ENCODE results near the gene OSGEPL1. TPM values are rescaled to one million over a fixed set of nuclear protein-coding genes. Genes with fewer than 3 reads are reported as not detected.
"Not testable (repeated sequence)": the region's sequence is repeated elsewhere in the genome, so short reads cannot be mapped to it uniquely, and the experiment has no call there.

Gene OSGEPL1
- polyA plus RNA-seq, 3 donors, result 2.1 to 2.9 (median 2.6) TPM

DNA sequence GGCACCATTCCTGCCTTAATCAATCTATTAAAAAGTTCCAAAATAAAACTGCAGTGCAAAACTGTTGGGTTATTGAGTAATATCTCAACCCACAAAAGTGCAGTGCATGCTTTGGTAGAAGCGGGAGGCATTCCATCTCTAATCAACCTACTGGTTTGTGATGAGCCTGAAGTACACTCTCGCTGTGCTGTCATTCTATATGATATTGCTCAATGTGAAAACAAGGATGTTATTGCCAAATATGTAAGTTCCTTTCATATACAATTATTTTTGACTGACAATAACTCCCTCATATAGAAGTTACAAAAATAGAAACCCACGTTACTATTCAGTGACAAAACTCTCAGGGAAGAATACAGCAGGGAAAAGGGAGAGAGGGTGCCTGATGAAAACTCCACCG lies 43.0 kb downstream of the OSGEPL1 start:
- H3K27me3 Mint-ChIP-seq (ENCODE audit: low read depth in 3 of 3), result no peaks in the 10 kb centered on the region
- Histone ChIP-seq H4K20me1 (ENCODE audit: insufficient read depth, low read length) (no peaks in the 10 kb centered on the region), H3K4me3 (replicated peaks in 1 of 3; ENCODE audit: low read depth in 2 of 3, low read length in 3 of 3) (no peak overlapping the region), H3K36me3 (replicated peaks in 1 of 2; ENCODE audit: control insufficient read depth in 1 of 2, insufficient read depth in 2 of 2, low read length in 2 of 2) (no peaks in the 10 kb centered on the region), H3K9ac (ENCODE audit: insufficient read depth, low read length, poor library complexity, severe bottlenecking) (peak overlapping the region; percentile 34), H3K4me2 (replicated peaks; ENCODE audit: extremely low read depth, low read length, poor library complexity, severe bottlenecking) (peak overlapping the region; percentile 44), H3K4me1 (ENCODE audit: control insufficient read depth in 1 of 2, insufficient read depth in 2 of 2, low read length in 2 of 2) (peaks cover 9% of the 10 kb centered on the region in 2 donors), H3K27me3 (ENCODE audit: control insufficient read depth in 2 of 2, insufficient read depth in 2 of 2, low read length in 2 of 2) (no peaks in the 10 kb centered on the region), H3K9me3 (replicated peaks in 1 of 2; ENCODE audit: control insufficient read depth in 1 of 2, insufficient read depth in 1 of 2, low read length in 2 of 2) (no peaks in the 10 kb centered on the region), H3K79me2 (ENCODE audit: insufficient read depth, low read length) (no peaks in the 10 kb centered on the region), H2AFZ (ENCODE audit: insufficient read depth, low read depth, low read length, poor library complexity, severe bottlenecking) (peak overlapping the region; percentile 52), H3K27ac (ENCODE audit: low read depth in 1 of 2, low read length in 2 of 2) (peak overlapping the region in 1 of 2 donors; percentile 40)
- H3K4me3 Mint-ChIP-seq, result peak overlapping the region in 1 of 2 donors; percentile 43
- peak overlapping the region; percentile 19 to 79 (median 51) for H3K27ac Mint-ChIP-seq
- WGBS (ENCODE audit: insufficient coverage), result no CpG with 5 or more reads among the region's 4 CpGs
- peaks cover 0 to 3% of the 10 kb centered on the region in 2 donors for H3K36me3 Mint-ChIP-seq
- peak; percentile 3 to 13 (median 9) for DNase-seq
- H3K9me3 Mint-ChIP-seq, result peaks cover 3 to 13% (median 7%) of the 10 kb centered on the region in 7 donors
- H3K4me1 Mint-ChIP-seq, result peaks cover 17% of the 10 kb centered on the region
- TF ChIP-seq, protein P1, sequence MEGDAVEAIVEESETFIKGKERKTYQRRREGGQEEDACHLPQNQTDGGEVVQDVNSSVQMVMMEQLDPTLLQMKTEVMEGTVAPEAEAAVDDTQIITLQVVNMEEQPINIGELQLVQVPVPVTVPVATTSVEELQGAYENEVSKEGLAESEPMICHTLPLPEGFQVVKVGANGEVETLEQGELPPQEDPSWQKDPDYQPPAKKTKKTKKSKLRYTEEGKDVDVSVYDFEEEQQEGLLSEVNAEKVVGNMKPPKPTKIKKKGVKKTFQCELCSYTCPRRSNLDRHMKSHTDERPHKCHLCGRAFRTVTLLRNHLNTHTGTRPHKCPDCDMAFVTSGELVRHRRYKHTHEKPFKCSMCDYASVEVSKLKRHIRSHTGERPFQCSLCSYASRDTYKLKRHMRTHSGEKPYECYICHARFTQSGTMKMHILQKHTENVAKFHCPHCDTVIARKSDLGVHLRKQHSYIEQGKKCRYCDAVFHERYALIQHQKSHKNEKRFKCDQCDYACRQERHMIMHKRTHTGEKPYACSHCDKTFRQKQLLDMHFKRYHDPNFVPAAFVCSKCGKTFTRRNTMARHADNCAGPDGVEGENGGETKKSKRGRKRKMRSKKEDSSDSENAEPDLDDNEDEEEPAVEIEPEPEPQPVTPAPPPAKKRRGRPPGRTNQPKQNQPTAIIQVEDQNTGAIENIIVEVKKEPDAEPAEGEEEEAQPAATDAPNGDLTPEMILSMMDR (IDR thresholded peaks at IDR 0.05), result no peak
- intact Hi-C loops (cut with micrococcal nuclease), result no loop called here

DNA sequence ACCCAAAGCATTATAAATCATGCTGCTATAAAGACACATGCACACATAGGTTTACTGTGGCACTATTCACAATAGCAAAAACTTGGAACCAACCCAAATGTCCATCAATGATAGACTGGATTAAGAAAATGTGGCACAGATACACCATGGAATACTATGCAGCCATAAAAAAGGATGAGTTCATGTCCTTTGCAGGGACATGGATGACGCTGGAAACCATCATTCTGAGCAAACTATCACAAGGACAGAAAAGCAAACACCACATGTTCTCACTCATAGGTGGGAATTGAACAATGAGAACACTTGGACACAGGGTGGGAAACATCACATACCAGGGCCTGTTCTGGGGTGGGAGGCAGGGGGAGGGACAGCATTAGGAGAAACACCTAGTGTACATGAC lies 45.0 kb downstream of the OSGEPL1 start:
- H4K20me1 ChIP-seq (ENCODE audit: insufficient read depth, low read length); H3K9ac ChIP-seq (ENCODE audit: insufficient read depth, low read length, poor library complexity, severe bottlenecking); H3K27me3 ChIP-seq (ENCODE audit: control insufficient read depth in 2 of 2, insufficient read depth in 2 of 2, low read length in 2 of 2); H3K36me3 ChIP-seq (replicated peaks in 1 of 2; ENCODE audit: control insufficient read depth in 1 of 2, insufficient read depth in 2 of 2, low read length in 2 of 2); H3K4me1 Mint-ChIP-seq; H3K27ac Mint-ChIP-seq; H3K4me3 Mint-ChIP-seq; H2AFZ ChIP-seq (ENCODE audit: insufficient read depth, low read depth, low read length, poor library complexity, severe bottlenecking); H3K4me1 ChIP-seq (ENCODE audit: control insufficient read depth in 1 of 2, insufficient read depth in 2 of 2, low read length in 2 of 2); H3K79me2 ChIP-seq (ENCODE audit: insufficient read depth, low read length); H3K4me3 ChIP-seq (replicated peaks in 1 of 3; ENCODE audit: low read depth in 2 of 3, low read length in 3 of 3); DNase-seq; H3K9me3 ChIP-seq (replicated peaks in 1 of 2; ENCODE audit: control insufficient read depth in 1 of 2, insufficient read depth in 1 of 2, low read length in 2 of 2); H3K4me2 ChIP-seq (replicated peaks; ENCODE audit: extremely low read depth, low read length, poor library complexity, severe bottlenecking); intact Hi-C loops (cut with micrococcal nuclease); H3K27ac ChIP-seq (ENCODE audit: low read depth in 1 of 2, low read length in 2 of 2); H3K27me3 Mint-ChIP-seq (ENCODE audit: low read depth in 3 of 3); H3K36me3 Mint-ChIP-seq: not testable (repeated sequence)
- peaks cover 3 to 19% (median 16%) of the 10 kb centered on the region in 7 donors for H3K9me3 Mint-ChIP-seq
- WGBS (ENCODE audit: insufficient coverage), result no CpG with 5 or more reads among the region's 1 CpG
